ENCODE results near the gene RPL36A.

The RPL36A gene

DNA sequence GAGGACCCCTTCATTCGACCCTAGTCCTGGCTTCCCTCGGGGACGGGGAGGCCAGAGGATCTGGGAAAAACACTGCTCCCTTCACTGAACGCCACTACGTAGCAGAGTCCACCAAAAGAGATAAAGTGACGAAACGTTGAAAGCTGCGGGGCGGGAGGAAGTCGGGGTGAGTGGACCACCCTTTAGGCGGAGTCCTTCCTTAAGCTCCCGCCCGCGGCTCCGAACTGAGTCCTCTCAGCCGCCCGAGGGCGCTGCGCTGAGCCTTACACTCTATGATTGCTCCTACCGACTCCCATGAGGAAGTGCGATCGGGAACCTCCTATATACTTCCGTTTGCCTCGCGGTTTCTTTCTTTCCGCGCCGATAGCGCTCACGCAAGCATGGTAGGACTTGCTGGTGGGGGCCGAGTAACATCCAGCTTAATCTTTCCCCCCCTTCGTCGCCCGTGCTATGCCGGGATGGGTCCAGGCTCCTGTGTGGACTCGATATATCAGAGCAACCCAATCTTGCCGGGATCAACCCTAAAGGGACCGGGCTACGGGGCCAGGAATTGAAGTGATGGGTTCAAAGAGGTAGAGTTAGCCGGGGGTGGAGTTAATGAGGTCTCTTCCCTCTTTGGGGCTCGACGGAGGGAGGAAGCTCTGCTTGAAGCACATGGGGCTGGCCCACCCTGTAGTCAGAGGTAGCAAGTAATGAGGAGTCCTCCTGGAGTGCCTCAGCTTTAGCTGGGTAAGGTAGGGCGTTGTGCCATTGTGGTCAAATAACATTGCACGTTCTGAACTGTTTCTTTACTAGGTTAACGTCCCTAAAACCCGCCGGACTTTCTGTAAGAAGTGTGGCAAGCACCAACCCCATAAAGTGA is at the start of gene RPL36A:
Gene RPL36A, plus strand, starts transcription at position 348 of the 862 bp plus-strand sequence. Its CDS starts 33 bp downstream, at position 381.
- DNase-seq: peak; percentile 92

DNA sequence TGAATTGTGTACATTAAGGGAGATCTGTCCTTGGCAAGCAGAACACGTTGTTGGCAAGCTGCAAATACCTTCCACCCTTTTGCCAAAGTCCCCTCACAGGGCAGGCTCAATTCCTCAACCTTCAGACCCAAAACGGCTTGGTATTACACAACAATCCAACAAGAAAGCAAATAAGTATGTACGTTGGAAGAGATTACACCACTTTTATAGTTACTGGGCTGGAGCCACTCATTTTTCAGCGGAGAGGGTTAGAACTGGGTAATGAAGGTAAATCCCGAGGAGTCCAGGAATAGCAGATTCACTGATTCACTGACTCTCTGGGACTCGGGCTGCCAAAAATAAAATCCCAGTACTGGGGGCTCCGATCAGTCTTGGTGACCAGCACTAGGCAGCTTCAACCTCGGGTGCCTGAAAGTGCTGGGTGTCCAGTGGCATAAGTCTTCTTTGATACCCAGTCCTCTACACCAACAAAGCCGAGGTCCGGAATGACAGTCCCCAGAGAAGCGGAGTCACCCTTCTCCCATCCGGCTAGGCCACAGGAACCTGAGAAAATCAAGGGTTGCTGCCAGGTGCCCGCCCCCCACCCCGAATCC is 42.9 kb upstream of the RPL36A start:
- DNase-seq: no peak

DNA sequence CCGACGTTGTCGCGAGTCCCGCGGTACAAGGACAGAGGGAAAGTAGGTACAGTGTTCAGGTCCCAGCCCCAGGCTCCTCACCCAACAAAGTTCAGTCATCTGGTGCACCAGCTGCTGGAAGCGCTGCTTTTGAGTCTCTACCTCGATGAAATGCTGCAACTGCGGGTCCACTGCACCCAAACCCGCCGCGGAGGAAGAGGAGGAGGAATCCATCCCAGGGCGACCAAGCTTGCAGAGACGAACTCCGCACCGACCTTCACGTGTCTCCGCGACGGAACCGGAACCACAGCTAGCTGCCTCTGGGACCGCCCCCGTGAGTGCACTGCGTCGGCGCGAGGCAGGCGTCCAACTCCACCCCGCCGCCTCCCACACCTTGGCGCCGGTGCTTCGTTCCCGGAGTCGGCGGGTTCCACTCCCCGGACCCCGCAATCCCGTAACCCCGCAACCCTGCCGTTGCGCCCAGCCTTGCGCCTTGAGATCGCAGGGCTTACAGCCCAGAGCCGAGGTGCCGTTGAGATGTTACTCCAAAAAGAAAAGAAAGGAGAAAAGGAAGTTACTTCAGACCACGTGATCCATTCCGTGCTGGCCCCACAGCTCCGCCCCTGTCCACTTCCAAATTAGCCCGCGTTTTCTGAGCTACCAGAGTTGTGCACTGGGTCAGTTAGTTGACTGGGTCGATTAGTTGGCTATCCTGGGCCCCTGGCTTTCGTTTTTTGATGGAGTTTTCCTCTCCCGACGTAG is 42.2 kb upstream of the RPL36A start, which contains the start of gene TIMM8A:
Gene TIMM8A, minus strand, starts transcription at position 291 of the 741 bp plus-strand sequence. Its CDS starts 78 bp downstream, at position 213.
- DNase-seq: peak; percentile 77

DNA sequence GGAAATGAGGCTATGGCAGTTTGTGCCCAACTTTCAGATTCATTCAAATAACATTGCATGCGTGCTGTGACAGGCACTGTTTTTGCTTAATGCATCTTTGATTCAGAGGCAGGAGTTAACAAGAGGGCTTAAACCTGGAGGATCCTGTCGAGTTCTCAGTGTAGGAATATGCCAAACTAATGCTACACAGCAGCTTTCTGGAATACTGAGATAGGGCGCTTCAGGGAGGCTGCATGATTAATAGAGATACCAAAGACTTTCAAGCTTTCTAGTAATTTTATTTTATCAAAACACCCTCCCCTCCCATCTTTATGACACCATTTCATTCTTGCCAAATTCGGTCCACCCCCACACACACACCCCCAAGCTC is 41.6 kb upstream of the RPL36A start:
- no peak for DNase-seq

DNA sequence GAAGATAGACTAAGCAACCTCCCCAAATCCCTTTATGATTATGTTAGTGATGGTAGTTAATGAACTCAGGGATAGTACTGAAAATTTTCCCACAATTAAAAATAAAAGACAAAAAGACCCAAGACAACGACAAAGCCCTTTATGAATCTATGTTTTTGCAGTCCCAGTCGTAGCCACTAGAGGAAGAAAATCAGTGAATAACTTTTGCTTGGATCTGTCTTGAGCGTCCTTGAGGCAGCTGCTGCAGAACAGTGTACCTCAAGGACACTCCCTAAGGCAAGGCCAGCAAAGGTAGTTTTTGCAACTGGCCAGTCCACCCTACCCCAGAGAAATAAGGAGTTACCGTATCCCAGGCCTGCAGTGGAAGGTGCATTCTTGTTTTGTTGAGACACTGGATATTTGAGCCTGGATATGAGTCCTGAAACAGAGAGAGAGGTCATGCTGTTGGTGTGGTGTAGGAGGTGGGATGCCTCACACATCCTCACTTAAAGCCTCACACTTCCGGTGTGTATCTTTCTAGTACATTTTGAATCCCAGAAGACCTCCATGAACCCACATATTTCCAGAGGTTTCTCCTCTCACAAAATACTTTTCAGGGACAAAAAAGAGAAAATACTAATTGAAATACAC is 33.5 kb upstream of the RPL36A start:
- DNase-seq: no peak

DNA sequence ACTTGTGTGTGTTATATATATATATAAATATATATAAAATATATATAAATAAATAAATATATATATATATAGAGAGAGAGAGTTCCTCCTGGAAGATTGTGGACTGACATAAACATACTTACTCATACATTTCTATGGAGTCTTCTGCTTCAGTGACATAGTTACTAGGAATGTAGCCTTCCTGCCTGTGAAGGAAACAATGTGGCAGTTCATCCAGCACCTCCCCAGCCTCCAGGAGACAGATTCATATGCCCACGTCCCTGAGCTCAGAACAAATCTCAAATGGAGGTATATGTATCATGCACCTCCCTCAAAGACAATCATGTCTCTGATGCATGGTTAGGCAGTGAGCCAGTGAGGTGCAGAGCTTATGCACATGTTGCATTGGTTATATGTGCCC is 30.8 kb upstream of the RPL36A start:
- no peak for DNase-seq

DNA sequence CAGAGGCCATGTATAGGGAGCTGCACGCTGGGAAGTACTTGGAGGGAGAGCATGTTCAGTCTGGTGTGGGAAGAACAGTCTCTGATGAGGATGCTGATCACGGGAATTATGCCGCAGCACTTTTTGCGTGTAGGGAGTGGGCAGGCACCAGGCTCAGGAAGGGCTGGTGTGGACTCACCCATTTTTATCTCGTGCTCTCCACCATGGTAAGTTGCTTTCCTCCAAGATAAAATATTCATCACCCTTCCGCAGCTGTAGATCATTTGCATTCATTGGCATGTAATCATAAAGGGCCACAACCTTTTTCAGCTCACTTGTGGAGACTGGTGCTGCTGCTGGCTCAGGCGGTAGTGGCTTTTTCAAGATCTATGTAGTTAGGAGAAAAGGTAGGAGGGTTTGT is 30.4 kb upstream of the RPL36A start:
- DNase-seq: no peak

DNA sequence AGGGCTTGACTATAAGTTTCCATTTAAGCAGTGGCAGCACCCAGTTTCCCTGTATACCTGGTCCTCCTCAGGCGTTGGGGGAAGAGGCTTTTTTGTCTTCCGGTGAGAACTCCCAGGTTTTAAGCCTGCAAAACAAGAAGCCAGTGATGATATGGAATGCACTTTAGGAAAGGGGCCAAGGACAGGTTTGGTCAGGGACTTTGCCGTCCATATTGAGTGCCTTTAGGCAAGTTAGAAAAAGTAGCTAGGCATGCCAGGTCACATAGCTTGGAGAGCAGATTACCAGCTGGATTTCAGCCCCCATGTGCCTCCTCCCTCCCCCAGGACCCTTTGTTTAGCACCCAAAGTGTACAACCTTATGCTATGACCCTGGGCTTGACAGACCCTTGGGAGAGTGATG is 28.7 kb upstream of the RPL36A start:
- no peak for DNase-seq

DNA sequence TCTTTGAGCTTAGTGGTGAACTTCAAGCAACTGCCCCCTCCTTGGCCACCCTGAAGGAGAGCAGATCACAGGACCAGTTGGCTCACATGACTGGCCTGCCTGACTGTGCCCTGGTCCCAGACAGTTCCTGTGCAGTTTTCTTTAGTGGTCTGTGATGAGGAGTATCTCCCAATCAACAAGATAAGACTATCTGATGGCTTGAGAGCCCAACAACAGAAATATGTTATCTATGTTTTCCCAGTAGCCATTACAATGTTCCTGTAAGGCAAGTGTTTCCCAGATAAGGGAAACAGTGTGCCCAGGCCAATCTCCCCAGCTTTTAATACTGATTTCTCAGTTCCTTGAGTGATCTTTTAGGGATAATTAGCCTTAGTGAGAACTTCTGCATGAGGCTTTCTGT is 28.1 kb upstream of the RPL36A start:
- no peak for DNase-seq

DNA sequence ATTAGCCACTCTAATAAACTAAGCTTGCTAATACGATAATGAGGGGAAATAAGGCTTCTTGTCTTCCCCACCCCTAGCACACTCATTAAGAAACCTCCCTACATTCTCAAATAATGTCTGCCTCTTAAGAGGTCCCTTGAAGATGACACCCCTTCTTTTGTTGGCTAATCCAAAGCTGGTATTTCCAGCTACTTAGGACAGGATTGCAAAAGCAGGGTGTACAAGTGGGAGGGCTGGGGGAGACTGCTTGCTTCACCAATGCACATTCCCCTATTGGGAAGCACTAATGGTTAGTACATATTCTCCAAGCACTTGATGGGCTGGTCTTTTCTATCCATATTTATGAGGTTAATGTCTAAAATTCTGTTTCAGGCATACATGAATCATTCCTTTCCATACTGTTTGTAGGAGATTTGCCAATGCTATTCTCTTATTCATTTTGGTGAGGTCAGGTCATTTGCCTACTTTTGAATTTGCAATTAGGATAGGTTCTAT is 25.5 kb upstream of the RPL36A start:
- DNase-seq: no peak

DNA sequence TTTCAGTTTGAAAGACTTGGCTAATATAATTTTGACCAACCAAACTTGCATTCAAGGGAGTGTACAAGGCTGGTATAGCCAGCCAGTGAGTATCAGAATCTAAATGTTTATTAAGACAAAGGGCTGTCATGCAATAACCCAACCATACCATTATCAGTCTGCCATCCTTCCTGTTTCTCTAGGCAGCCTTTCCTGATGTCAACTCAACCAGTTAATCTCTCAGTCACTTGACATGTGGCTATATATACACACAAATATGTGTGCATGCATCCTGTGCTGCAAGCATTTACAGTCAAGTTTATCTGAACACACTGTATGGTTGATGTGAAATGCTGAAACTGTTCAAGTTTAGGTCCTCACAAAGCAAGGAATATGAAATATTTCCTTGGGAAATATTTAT is 22.0 kb upstream of the RPL36A start:
- no peak for DNase-seq

DNA sequence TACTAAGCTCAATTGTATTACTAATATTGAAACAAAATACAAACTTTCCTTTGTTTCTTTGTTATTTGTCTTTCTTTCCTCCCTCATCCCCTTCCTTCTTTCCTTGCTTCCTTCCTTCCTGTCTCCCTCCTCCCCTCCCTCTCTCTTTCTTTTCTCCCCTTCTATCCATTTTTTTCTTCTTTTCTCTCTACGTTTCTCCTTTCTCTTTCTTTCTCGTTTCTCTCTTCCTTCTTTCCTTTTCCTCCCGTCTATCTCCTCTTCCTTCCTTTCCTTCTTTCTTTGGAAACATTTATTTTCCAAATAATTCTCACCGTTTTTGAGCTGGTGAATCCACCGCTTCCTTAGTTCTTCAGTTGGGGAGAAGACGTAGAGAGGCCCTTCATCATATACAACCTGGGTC is 21.1 kb upstream of the RPL36A start:
- DNase-seq: no peak

DNA sequence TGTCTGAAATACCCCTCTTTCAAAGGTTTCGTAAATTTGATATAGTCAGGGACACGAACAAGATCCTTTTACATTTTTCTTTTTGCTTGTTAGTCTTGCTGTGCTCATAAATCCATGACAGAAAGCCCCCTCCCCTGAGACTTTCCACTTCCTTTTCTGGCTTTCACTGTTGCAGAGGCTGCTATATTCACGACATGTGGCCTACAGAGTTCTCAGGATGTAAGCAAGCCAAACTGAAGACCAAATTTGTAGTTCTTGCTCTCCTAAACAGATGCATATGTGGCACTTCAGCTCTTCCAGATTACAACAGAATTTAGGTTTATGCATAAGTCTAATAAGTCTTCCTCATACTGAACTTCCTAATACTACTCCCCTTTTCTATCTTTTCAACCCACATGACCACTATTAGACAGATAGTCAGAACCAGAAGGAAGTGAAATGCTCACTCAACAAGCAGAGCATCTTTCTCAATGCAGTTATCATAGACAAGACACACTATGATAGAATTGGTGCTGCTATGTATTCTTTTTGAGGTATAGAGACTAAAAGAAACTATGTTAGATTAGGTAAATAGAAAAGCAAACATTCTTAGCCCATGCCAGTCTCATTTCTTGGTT is 19.8 kb upstream of the RPL36A start:
- DNase-seq: no peak

DNA sequence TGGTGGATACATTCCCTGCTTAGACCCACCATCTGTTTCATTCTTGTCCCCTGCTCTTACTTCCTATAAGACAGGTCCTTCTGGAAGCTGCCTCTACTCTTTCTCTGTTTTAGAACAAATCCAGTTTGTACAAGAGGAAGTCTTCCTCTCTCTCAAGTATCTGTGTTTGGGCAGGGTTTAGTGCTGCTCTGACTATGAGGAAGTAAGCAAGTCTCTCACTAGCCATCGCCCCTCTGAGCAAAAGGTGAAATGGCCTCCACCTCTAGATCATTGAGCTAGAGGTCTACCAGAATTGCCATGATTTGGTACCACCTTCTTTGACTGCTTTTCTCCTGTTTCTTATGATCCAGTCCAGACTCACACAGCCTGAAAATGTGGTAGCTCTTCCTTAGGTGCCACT is 13.3 kb upstream of the RPL36A start:
- no peak for DNase-seq

DNA sequence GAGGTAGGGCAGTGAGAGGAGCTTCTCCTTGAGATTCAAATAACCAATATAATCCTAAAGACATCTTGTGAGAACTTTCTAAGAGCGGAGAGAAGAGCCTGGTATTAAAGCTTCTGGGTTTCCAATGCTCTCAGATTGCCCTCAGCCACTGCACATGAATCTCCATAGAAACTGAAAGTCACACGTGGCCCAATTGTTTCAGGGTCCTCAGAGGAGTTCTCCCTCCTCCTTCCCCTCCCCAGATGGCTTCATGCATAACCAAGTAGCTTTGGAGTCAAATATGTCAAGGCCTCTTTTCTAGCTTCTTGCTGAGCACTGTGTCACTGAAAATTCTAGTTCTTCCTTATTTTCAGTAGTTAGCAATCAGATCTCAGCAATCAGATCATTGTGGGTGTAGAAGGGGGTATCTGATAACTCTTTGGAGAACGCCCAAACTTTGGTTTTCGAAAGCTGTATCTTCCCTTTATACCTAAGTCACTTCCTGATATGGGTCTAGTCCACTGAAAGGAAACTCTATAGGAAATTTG is 7.1 kb upstream of the RPL36A start:
- no peak for DNase-seq

DNA sequence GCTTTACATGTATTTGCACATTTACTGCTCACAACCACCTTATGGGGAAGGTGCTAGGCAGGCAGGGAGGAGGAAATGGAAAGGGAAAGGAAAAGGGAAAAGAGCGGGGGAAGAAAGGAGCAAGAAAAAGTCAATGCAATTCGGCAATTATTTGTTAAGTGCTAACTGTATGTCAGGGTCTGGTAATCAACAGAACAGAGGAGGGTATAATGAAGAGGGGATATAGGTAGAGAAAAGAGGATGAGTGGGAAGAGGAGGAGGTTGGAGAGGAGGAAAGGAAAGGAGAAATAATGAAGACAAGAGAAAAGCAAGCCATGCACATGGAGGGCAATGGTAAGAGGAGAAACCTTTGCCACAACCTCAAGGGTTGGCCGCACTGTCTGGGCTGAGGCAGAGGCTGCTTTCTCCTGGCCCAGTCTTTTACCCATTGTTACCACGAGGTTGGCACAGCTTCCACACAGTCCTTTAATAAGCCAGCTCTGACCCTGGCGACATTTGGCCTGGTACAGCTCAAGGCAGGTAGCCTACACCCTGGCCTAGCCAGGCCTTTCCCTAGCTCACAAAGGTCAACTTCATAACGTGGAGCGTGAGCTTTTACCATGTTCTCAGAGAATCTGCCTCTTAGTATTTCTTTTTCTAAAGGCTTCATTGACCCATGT is 5.7 kb upstream of the RPL36A start:
- DNase-seq: no peak

DNA sequence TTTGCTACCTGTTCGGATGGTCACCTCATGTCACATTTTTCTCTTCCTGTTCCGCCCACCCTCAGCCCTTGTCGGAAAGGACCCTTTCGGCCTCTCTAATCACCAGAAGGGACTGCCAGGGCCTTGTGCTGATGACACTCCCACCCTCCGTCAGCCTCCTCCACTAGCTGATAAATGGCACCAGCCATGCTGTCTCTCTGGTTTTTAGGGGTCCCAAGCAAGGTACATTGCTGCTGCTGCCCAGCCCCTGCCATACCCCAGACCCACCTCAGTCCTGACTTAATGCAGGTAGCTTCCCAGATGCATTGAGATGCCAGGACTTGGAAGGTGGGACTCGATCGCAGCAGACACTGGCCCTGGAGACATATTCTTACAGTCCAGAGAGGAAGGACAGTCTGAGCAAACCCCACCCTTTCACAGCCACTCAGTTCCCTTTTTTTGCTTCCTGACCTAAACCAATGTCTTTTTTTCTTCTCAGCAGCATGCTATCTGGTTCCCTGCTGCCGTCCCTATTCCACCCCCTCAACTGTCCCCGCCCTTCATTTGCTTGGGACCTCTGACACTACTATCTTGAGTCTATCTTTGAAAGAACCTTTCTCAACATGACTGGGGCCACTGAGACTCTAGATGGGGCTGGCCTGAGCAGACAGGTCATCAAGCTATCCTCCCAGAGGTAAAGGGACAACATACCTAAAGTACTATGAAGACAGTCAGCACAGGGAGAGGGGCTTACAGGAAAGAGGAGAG is 4.8 kb upstream of the RPL36A start, which contains the start of gene BTK:
Gene BTK, minus strand, starts transcription at position 397 of the 747 bp plus-strand sequence. CDS start 10,907 bp downstream, outside the sequence.
- no peak for DNase-seq

DNA sequence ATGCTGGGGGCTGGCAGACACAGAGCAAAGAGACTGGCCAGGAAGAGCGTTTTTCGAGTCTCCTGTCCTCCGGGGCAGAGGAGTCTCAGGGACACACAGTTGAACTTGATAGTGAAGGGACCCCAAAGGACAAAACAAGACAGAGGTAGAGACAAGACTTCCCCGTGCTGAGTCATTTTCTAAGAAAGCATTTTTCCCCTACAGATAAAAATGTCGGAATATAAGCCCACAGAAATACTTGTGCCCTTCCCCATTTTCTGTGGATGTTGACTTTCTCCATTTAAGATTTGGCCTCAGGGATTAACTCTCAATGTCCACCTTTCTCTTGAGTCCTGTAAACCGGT is 4.3 kb upstream of the RPL36A start:
- DNase-seq: no peak

DNA sequence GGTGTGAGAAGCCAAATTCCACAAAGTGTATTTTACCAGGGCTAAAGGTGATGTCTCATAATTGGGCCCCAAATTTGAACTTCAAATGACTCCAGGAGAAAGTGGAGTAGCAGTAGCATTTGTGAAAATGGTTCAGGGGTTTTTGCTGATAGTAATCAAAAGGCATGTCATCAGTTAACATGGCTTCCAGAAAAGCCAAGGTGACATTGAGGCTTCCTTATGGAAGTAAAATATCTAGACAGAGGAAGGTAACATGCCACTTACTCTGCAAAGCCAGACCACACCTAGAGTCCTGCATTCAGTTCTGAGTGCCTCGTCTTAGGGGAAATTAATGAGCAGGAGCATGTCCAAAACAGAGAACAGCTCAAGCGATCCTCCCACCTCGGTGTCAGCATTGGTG is 2.2 kb upstream of the RPL36A start:
- DNase-seq: no peak

DNA sequence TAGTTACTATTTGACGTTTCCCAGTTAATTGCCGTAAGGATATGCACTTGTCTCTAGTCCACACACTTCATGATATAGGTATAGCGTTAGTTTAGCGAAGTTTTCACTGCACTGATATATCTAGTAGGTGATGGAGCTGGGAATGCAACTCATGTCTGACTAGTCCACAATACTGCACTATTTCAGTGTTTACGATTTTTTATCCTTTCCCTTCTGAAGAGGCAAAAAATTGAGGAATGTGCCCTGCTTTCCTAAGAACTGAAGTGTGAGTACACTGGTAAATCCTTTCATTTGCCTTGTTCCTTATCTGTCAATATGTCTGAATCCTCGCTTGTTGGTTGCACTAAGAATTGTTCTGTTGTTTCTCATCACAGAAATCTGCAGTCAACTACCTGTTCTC is 1.0 kb downstream of the RPL36A start:
- no peak for DNase-seq
